ENCODE measurements around the gene SLCO3A1. TPM values are rescaled to one million over a fixed set of nuclear protein-coding genes. Genes with fewer than 3 reads are reported as not detected.

Gene SLCO3A1
- total and polyA plus RNA-seq, 2 of the 8 experiments (the other 6 are each of a cell fraction or from before 2014, with no cell fraction given) = 15.1 to 20.4 TPM

DNA sequence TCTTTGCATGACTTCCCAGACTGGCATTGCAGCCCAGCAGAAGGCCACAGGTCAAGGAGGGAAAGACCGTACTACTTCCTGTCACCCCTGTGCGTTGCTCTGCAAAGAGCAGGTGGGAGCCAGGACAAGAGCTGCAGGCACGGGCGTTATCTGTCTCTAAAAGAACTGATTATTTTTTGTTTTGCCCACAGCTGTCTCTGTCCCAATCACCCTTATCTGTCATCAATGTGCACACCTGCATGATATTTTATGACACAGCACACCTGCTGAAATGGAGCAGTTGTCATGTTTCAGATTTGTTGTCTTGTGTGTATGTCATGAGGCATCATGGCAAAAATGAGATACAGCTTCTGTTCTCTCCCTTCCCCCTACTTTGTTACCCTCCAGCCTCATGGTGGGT is 58.8 kb downstream of the SLCO3A1 start:
- H2BK15ac ChIP-seq (ENCODE audit: low read length) = no peak overlapping the region
- 85% methylated on average over 4 of the region's 4 CpGs; no CpG with 5 or more reads in 1 of the 2 experiments for WGBS, 2 experiments (ENCODE audit: extremely low coverage in 1 of 2, insufficient coverage in 1 of 2, insufficient read length in 1 of 2, insufficient replicate concordance in 2 of 2, low coverage in 1 of 2, low lambda C conversion rate in 2 of 2, missing lambda C conversion rate in 1 of 2)
- no peak overlapping the region for H2AK5ac ChIP-seq (ENCODE audit: low read depth, low read length)
- no peak overlapping the region for H2BK120ac ChIP-seq (replicated peaks; ENCODE audit: low read depth, low read length)
- CTCF ChIA-PET (ENCODE audit: partially characterized antibody) = interaction anchor here (0.7 kb wide), 1 partner anchor 24 kb away, joined by 3 read pairs; no protein-coding TSS in a partner anchor
- H3K4me2 ChIP-seq (ENCODE audit: insufficient read depth in 1 of 2, low read depth in 2 of 2, low read length in 2 of 2) = no peak overlapping the region
- H3K27me3 ChIP-seq (replicated peaks in 1 of 4; ENCODE audit: control insufficient read depth in 3 of 4, extremely low read depth in 1 of 4, insufficient read depth in 3 of 4, low read length in 3 of 4) = no peaks in the 10 kb centered on the region
- H3K9ac ChIP-seq (replicated peaks in 1 of 4; ENCODE audit: extremely low read depth in 1 of 4, low read depth in 3 of 4, low read length in 3 of 4) = no peak overlapping the region
- no peak overlapping the region for H2AFZ ChIP-seq (ENCODE audit: low read length)
- H3K23me2 ChIP-seq (ENCODE audit: low read depth, low read length) = no peaks in the 10 kb centered on the region
- no peak overlapping the region for H3K23ac ChIP-seq (ENCODE audit: insufficient read length)
- H3K27ac ChIP-seq (ENCODE audit: low read depth, low read length) = no peak overlapping the region
- no peak overlapping the region for H4K5ac ChIP-seq (ENCODE audit: insufficient read length, low read depth, low read length)
- POLR2A ChIA-PET (ENCODE audit: partially characterized antibody) = no interaction called here
- no peak overlapping the region for H2BK20ac ChIP-seq (ENCODE audit: low read length)
- H3K56ac ChIP-seq (replicated peaks; ENCODE audit: insufficient read length, low read depth, low read length) = no peak overlapping the region
- peaks cover 0 to 4% (median 0%) of the 10 kb centered on the region in 4 experiments; a peak in 1 of 8 replicates for H3K36me3 ChIP-seq (ENCODE audit: control insufficient read depth in 2 of 4, insufficient read depth in 4 of 4, low read length in 3 of 4)
- no peak overlapping the region for H4K8ac ChIP-seq (ENCODE audit: extremely low read depth, insufficient read depth, low read length)
- no peak overlapping the region for H3K14ac ChIP-seq (ENCODE audit: insufficient read length)
- no peak overlapping the region for H2BK5ac ChIP-seq (ENCODE audit: low read depth, low read length)
- H3K9me3 ChIP-seq (ENCODE audit: insufficient read depth in 2 of 2, low read depth in 1 of 2, low read length in 1 of 2) = no peaks in the 10 kb centered on the region
- no peak overlapping the region for H4K91ac ChIP-seq (replicated peaks; ENCODE audit: insufficient read length, low read length)
- FAIRE-seq (no peak), DNase-seq (ENCODE audit: low read depth in 1 of 2, low spot score in 2 of 2) (no peak)
- no peak overlapping the region for H2BK12ac ChIP-seq (ENCODE audit: low read depth, low read length)
- H3K4me1 ChIP-seq (replicated peaks in 1 of 4; ENCODE audit: control insufficient read depth in 3 of 4, insufficient read depth in 4 of 4, low read length in 3 of 4) = peaks cover 0 to 6% (median 4%) of the 10 kb centered on the region in 4 experiments; a peak in 4 of 7 replicates
- H4K20me1 ChIP-seq (replicated peaks in 1 of 2; ENCODE audit: control insufficient read depth in 1 of 2, insufficient read depth in 2 of 2, low read length in 2 of 2) = no peaks in the 10 kb centered on the region
- no peaks in the 10 kb centered on the region for H3K79me2 ChIP-seq (ENCODE audit: control insufficient read depth in 1 of 2, insufficient read depth in 2 of 2, low read length in 2 of 2)
- no peak overlapping the region for H3K18ac ChIP-seq (ENCODE audit: extremely low read depth, low read length)
- H3K4me3 ChIP-seq (ENCODE audit: extremely low read depth in 1 of 4, insufficient read depth in 2 of 4, low read depth in 3 of 4, low read length in 4 of 4) = no peak overlapping the region
- H3K4ac ChIP-seq (replicated peaks; ENCODE audit: insufficient read length, low read depth, low read length) = no peak overlapping the region
- H3K79me1 ChIP-seq (ENCODE audit: low read depth, low read length) = peaks cover under 1% of the 10 kb centered on the region; the same call in 1 of the 2 replicates
- TF ChIP-seq KDM4A (IDR thresholded peaks at IDR 0.05; ENCODE audit: low read depth, low read length, severe bottlenecking) (no peak), JUN (IDR thresholded peaks at IDR 0.05; ENCODE audit: low read depth, low read length) (no peak), SIN3A (conservative IDR thresholded peaks at IDR 0.05 in 1 of 2, IDR thresholded peaks at IDR 0.05 in 1 of 2; ENCODE audit: low read depth in 1 of 2, low read length in 2 of 2) (no peak), YY1 (IDR thresholded peaks at IDR 0.05; ENCODE audit: low read depth, low read length) (no peak), POU5F1 (IDR thresholded peaks at IDR 0.05; ENCODE audit: low read depth, low read length) (no peak), SUZ12 (IDR thresholded peaks at IDR 0.05; ENCODE audit: low read length) (no peak), BCL11A (IDR thresholded peaks at IDR 0.05; ENCODE audit: low read depth in 2 of 2, low read length in 2 of 2) (no peak), FOSL1 (IDR thresholded peaks at IDR 0.05; ENCODE audit: insufficient read depth, low read depth, low read length) (no peak), TAF1 (IDR thresholded peaks at IDR 0.05; ENCODE audit: low read depth, low read length) (no peak), RXRA (IDR thresholded peaks at IDR 0.05; ENCODE audit: insufficient read depth, low read depth, low read length) (no peak), TCF12 (IDR thresholded peaks at IDR 0.05; ENCODE audit: low read depth, low read length) (no peak), JUND (IDR thresholded peaks at IDR 0.05; ENCODE audit: low read length) (no peak), GTF2F1 (IDR thresholded peaks at IDR 0.05; ENCODE audit: borderline replicate concordance, low read depth, low read length) (no peak)
- TF ChIP-seq, protein P1, sequence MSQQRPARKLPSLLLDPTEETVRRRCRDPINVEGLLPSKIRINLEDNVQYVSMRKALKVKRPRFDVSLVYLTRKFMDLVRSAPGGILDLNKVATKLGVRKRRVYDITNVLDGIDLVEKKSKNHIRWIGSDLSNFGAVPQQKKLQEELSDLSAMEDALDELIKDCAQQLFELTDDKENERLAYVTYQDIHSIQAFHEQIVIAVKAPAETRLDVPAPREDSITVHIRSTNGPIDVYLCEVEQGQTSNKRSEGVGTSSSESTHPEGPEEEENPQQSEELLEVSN (IDR thresholded peaks at IDR 0.05) = no peak
